ENCODE results near the gene DPEP2NB. TPM values are rescaled to one million over a fixed set of nuclear protein-coding genes. Genes with fewer than 3 reads are reported as not detected.

DPEP2NB gene
- total RNA-seq, 1 donor from 2014 or later = not detected

GRCh38 chr16:67989322-67990017, 26.2 kb downstream of the DPEP2NB start:
- no peak overlapping the region for H3K27ac Mint-ChIP-seq

GRCh38 chr16:67988675-67989074, 27.0 kb downstream of the DPEP2NB start:
- Mint-ChIP-seq H3K27me3 (peaks cover 4% of the 10 kb centered on the region), H3K4me1 (ENCODE audit: low read depth) (peaks cover 14% of the 10 kb centered on the region)

More at GRCh38 chr16:67989322-67990017, 26.2 kb downstream of the DPEP2NB start:
- no peaks in the 10 kb centered on the region for H3K9me3 Mint-ChIP-seq (ENCODE audit: low read depth)
- H3K4me1 Mint-ChIP-seq (ENCODE audit: low read depth) = peaks cover 14% of the 10 kb centered on the region
- no peaks in the 10 kb centered on the region for H3K36me3 Mint-ChIP-seq (ENCODE audit: insufficient read depth)
- H3K4me3 Mint-ChIP-seq (ENCODE audit: low read depth) = no peak overlapping the region
- peaks cover 4% of the 10 kb centered on the region for H3K27me3 Mint-ChIP-seq
- no peak for TF ChIP-seq CTCF (IDR thresholded peaks at IDR 0.05; ENCODE audit: unreplicated experiment)
- no peak for DNase-seq (ENCODE audit: low spot score, unreplicated experiment)

GRCh38 chr16:67987460-67988160, 28.1 kb downstream of the DPEP2NB start:
- H3K4me3 Mint-ChIP-seq (ENCODE audit: low read depth) = no peak overlapping the region
- DNase-seq (ENCODE audit: low spot score, unreplicated experiment) = no peak
- no peaks in the 10 kb centered on the region for H3K9me3 Mint-ChIP-seq (ENCODE audit: low read depth)
- H3K27me3 Mint-ChIP-seq = peaks cover 4% of the 10 kb centered on the region
- H3K4me1 Mint-ChIP-seq (ENCODE audit: low read depth) = peaks cover 16% of the 10 kb centered on the region
- TF ChIP-seq CTCF (IDR thresholded peaks at IDR 0.05; ENCODE audit: unreplicated experiment) = no peak
- H3K36me3 Mint-ChIP-seq (ENCODE audit: insufficient read depth) = peaks cover 1% of the 10 kb centered on the region
- peak overlapping the region; percentile 81 for H3K27ac Mint-ChIP-seq

More at GRCh38 chr16:67988675-67989074, 27.0 kb downstream of the DPEP2NB start:
- Mint-ChIP-seq H3K27ac (no peak overlapping the region), H3K36me3 (ENCODE audit: insufficient read depth) (no peaks in the 10 kb centered on the region), H3K9me3 (ENCODE audit: low read depth) (no peaks in the 10 kb centered on the region), H3K4me3 (ENCODE audit: low read depth) (no peak overlapping the region)
- no peak for TF ChIP-seq CTCF (IDR thresholded peaks at IDR 0.05; ENCODE audit: unreplicated experiment)
- DNase-seq (ENCODE audit: low spot score, unreplicated experiment) = no peak

GRCh38 chr16:67986949-67987348, 28.8 kb downstream of the DPEP2NB start:
- peaks cover 16% of the 10 kb centered on the region for H3K4me1 Mint-ChIP-seq (ENCODE audit: low read depth)
- H3K27ac Mint-ChIP-seq = no peak overlapping the region
- TF ChIP-seq CTCF (IDR thresholded peaks at IDR 0.05; ENCODE audit: unreplicated experiment) = no peak
- peaks cover 4% of the 10 kb centered on the region for H3K27me3 Mint-ChIP-seq
- H3K9me3 Mint-ChIP-seq (ENCODE audit: low read depth) = no peaks in the 10 kb centered on the region
- DNase-seq (ENCODE audit: low spot score, unreplicated experiment) = no peak
- peaks cover 1% of the 10 kb centered on the region for H3K36me3 Mint-ChIP-seq (ENCODE audit: insufficient read depth)
- H3K4me3 Mint-ChIP-seq (ENCODE audit: low read depth) = no peak overlapping the region

- TF ChIP-seq CTCF (IDR thresholded peaks at IDR 0.05; ENCODE audit: unreplicated experiment) = no peak
- H3K27me3 Mint-ChIP-seq = no peaks in the 10 kb centered on the region
These were observed 33.6 kb downstream of the DPEP2NB start for GRCh38 chr16:67982011-67982696.

More at GRCh38 chr16:67982011-67982696, 33.6 kb downstream of the DPEP2NB start:
- Mint-ChIP-seq H3K4me1 (ENCODE audit: low read depth) (peaks cover 9% of the 10 kb centered on the region), H3K27ac (no peak overlapping the region), H3K36me3 (ENCODE audit: insufficient read depth) (peaks cover 1% of the 10 kb centered on the region), H3K9me3 (ENCODE audit: low read depth) (no peaks in the 10 kb centered on the region), H3K4me3 (ENCODE audit: low read depth) (no peak overlapping the region)
- no peak for DNase-seq (ENCODE audit: low spot score, unreplicated experiment)
